Astrocyte (in vitro differentiated cells and primary cell): ENCODE data around the gene NEAT1. TPM values are rescaled to one million over a fixed set of nuclear protein-coding genes. Genes with fewer than 3 reads are reported as not detected.

Experiments
- DNase-seq: peaks from one replicate; pipeline ENCODE4 v3.0.0-alpha.2; 2010; ENCODE audit warnings: low read depth
- FAIRE-seq: peaks from 2 replicates; lab custom pipeline; 2011; peaks lifted over from hg19 to GRCh38; lab: Jason Lieb, UNC
- H2AFZ ChIP-seq: 2 replicates; pipeline ENCODE4 v1.6.0; 2012; ENCODE audit warnings: low read depth, low read length, inconsistent platforms
- H3K27ac ChIP-seq: 2 replicates; pipeline ENCODE4 v1.5.1; 2011; ENCODE audit warnings: low read depth, low read length, inconsistent platforms
- H3K27me3 ChIP-seq: 2 replicates; pipeline ENCODE4 v1.6.0; 2011; ENCODE audit warnings: low read length, inconsistent platforms; ENCODE audit not compliant: insufficient read depth
- H3K36me3 ChIP-seq: 2 replicates; pipeline ENCODE4 v1.5.1; 2011; ENCODE audit warnings: low read length, inconsistent platforms; ENCODE audit not compliant: insufficient read depth
- H3K4me1 ChIP-seq: 2 replicates; pipeline ENCODE4 v1.5.1; 2011; ENCODE audit warnings: low read length, inconsistent platforms; ENCODE audit not compliant: insufficient read depth
- H3K4me2 ChIP-seq: 2 replicates; pipeline ENCODE4 v1.6.0; 2012; ENCODE audit warnings: low read length, inconsistent platforms
- H3K4me3 ChIP-seq: 2 replicates; pipeline ENCODE4 v1.5.1; 2011; ENCODE audit warnings: low read depth, mild to moderate bottlenecking, low read length, inconsistent platforms; ENCODE audit not compliant: insufficient read depth
- H3K79me2 ChIP-seq: 2 replicates; pipeline ENCODE4 v1.6.0; 2012; ENCODE audit warnings: mild to moderate bottlenecking, low read length, inconsistent platforms; ENCODE audit not compliant: insufficient read depth
- H3K9ac ChIP-seq: 2 replicates; pipeline ENCODE4 v1.6.0; 2012; ENCODE audit warnings: mild to moderate bottlenecking, low read length, inconsistent platforms
- H3K9me3 ChIP-seq: 2 replicates; pipeline ENCODE4 v1.5.1; 2012; ENCODE audit warnings: low read depth, mild to moderate bottlenecking, low read length, inconsistent platforms; ENCODE audit not compliant: insufficient read depth
- H4K20me1 ChIP-seq: 2 replicates; pipeline ENCODE4 v1.6.0; 2012; ENCODE audit warnings: low read length, inconsistent platforms; ENCODE audit not compliant: insufficient read depth
- H3K27ac Mint-ChIP-seq: one replicate; pipeline ENCODE4 v1.8.0; 2021; ENCODE audit warnings: mild to moderate bottlenecking, mixed read lengths; ENCODE audit not compliant: unreplicated experiment
- H3K27me3 Mint-ChIP-seq: one replicate; pipeline ENCODE4 v1.8.0; 2021; ENCODE audit warnings: low read depth, mixed read lengths; ENCODE audit not compliant: unreplicated experiment
- H3K36me3 Mint-ChIP-seq: one replicate; pipeline ENCODE4 v1.8.0; 2021; ENCODE audit warnings: low read depth, mixed read lengths; ENCODE audit not compliant: unreplicated experiment
- H3K4me1 Mint-ChIP-seq: one replicate; pipeline ENCODE4 v1.8.0; 2021; ENCODE audit warnings: low read depth, mixed read lengths; ENCODE audit not compliant: unreplicated experiment
- H3K4me3 Mint-ChIP-seq: one replicate; pipeline ENCODE4 v1.8.0; 2021; ENCODE audit warnings: mild to moderate bottlenecking, moderate library complexity, mixed read lengths; ENCODE audit not compliant: unreplicated experiment
- H3K9me3 Mint-ChIP-seq: one replicate; pipeline ENCODE4 v1.8.0; 2021; ENCODE audit warnings: mild to moderate bottlenecking, mixed read lengths; ENCODE audit not compliant: unreplicated experiment
- EZH2 ChIP-seq: IDR thresholded peaks from 2 replicates; pipeline ENCODE4 v1.6.1; 2012; ENCODE audit warnings: mild to moderate bottlenecking, low read length, inconsistent platforms; ENCODE audit not compliant: insufficient read depth
- total RNA-seq: library from RNA; stranded (reverse); gene quantifications from 2 replicates; pipeline ENCODE4 v1.2.1, GENCODE V29; 2021
- TF ChIP-seq, protein P1 (sequence below): IDR thresholded peaks from 2 replicates; pipeline ENCODE4 v1.5.1; 2011; ENCODE audit warnings: low read depth, mild to moderate bottlenecking, inconsistent platforms, low read length, moderate library complexity; ENCODE audit not compliant: insufficient read depth

NEAT1 gene
- total RNA-seq, 1 donor from 2014 or later = 317 TPM

DNA sequence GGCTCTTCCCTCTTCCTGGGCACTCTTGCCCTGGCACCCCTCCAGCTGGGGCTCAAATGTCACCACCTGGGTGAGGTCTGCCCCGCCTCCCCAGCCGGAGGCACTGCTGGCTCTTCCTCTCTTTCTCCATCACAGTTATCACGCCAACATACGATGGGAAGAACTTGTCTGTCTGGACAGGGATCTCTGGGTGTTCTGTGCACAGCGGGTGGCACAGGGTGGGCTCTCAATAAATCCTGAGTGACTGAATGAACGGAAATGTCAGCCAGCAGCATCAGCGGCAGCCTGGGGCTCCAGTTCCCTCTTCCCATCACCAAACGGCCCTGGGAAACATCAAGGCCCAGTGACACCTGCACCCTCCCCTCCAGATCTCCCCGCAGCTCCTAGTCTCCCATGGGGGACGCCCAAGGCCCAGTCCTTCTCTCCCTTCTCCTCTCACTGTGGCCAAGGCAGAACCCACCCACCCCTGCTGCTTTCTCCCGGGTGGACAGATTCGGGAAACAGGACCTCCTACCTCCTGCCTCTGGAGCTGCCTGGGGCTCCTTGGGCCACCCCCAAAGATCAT is 39.7 kb upstream of the NEAT1 start:
- Histone ChIP-seq H3K9me3 (no peaks in the 10 kb centered on the region), H3K27me3 (no peaks in the 10 kb centered on the region), H3K9ac (peak overlapping the region; percentile 86), H3K36me3 (no peaks in the 10 kb centered on the region), H3K4me2 (peak overlapping the region; percentile 85), H3K79me2 (peaks cover 14% of the 10 kb centered on the region), H3K27ac (peak overlapping the region; percentile 98), H3K4me3 (peak overlapping the region; percentile 20), H4K20me1 (peaks cover 1% of the 10 kb centered on the region), H3K4me1 (peaks cover 36% of the 10 kb centered on the region), H2AFZ (peak overlapping the region; percentile 43)
- H3K4me3 Mint-ChIP-seq = peak overlapping the region; percentile 10
- peaks cover 29% of the 10 kb centered on the region for H3K4me1 Mint-ChIP-seq
- FAIRE-seq = peak; percentile 5
- H3K36me3 Mint-ChIP-seq = no peaks in the 10 kb centered on the region
- H3K27ac Mint-ChIP-seq = peak overlapping the region; percentile 98
- no peaks in the 10 kb centered on the region for H3K27me3 Mint-ChIP-seq
- no peak for TF ChIP-seq EZH2
- TF ChIP-seq, protein P1, sequence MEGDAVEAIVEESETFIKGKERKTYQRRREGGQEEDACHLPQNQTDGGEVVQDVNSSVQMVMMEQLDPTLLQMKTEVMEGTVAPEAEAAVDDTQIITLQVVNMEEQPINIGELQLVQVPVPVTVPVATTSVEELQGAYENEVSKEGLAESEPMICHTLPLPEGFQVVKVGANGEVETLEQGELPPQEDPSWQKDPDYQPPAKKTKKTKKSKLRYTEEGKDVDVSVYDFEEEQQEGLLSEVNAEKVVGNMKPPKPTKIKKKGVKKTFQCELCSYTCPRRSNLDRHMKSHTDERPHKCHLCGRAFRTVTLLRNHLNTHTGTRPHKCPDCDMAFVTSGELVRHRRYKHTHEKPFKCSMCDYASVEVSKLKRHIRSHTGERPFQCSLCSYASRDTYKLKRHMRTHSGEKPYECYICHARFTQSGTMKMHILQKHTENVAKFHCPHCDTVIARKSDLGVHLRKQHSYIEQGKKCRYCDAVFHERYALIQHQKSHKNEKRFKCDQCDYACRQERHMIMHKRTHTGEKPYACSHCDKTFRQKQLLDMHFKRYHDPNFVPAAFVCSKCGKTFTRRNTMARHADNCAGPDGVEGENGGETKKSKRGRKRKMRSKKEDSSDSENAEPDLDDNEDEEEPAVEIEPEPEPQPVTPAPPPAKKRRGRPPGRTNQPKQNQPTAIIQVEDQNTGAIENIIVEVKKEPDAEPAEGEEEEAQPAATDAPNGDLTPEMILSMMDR = no peak
- DNase-seq = no peak
- H3K9me3 Mint-ChIP-seq = no peaks in the 10 kb centered on the region

DNA sequence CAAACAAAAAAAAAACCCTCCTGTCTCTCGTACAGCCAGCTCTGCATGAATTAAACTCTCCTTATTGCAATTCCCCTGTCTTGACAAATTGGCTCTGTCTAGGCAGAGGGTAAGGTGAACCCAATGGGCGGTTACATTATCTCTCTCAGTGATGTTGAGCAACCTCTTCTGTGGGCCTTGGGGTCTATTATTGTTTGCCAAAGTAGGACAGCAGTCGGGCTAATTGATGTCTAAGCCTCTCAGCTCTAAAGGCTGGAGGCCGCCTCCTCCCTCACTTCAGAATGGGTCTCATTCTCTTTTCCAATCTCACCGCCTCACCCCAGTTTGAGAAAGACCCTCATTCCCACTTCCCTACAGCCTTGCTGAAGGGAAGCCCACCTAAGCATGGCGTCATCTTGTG is 38.8 kb upstream of the NEAT1 start:
- FAIRE-seq (no peak), DNase-seq (no peak)
- Histone ChIP-seq H3K4me2 (no peak overlapping the region), H2AFZ (no peak overlapping the region), H3K4me3 (no peak overlapping the region), H3K9me3 (no peaks in the 10 kb centered on the region), H4K20me1 (peaks cover 5% of the 10 kb centered on the region), H3K36me3 (no peaks in the 10 kb centered on the region), H3K9ac (no peak overlapping the region), H3K4me1 (peaks cover 43% of the 10 kb centered on the region), H3K79me2 (peaks cover 23% of the 10 kb centered on the region), H3K27me3 (no peaks in the 10 kb centered on the region), H3K27ac (no peak overlapping the region)
- Mint-ChIP-seq H3K36me3 (peaks cover 5% of the 10 kb centered on the region), H3K9me3 (no peaks in the 10 kb centered on the region), H3K4me3 (no peak overlapping the region), H3K4me1 (peaks cover 36% of the 10 kb centered on the region), H3K27me3 (no peaks in the 10 kb centered on the region), H3K27ac (peak overlapping the region; percentile 98)
- TF ChIP-seq EZH2 = no peak
- TF ChIP-seq, protein P1 = no peak

DNA sequence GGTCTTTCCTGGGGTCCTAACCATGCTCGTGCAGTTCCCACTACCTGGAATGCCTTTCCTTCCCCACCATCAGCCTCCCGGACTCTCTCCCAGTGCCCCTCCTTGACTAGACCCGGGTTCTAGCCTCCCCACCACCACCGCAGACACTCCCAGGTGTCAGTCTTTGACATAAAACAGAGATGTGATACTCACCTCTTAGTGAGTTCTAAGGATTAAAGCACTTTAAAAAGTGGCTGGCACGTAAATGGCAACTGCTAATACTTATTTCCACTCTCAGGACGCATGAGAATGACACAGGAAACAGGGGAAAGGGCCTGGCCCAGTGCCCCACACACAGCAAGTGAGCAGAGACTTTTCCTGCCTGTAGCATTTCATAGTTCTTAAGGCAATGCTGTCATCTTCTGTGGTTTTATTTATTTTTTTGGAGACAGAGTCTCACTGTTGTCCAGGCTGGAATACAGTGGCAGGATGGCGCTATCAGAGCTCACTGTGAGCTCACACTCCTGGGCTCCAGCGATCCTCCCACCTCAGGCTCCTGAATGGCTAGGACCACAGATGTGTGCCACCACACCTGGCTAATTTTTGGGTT is 38.2 kb upstream of the NEAT1 start:
- Mint-ChIP-seq H3K4me1 (peaks cover 41% of the 10 kb centered on the region), H3K36me3 (peaks cover 8% of the 10 kb centered on the region), H3K27ac (peak overlapping the region; percentile 84), H3K27me3 (no peaks in the 10 kb centered on the region), H3K4me3 (peak overlapping the region; percentile 36), H3K9me3 (no peaks in the 10 kb centered on the region)
- peak; percentile 14 for DNase-seq
- no peak overlapping the region for H3K4me2 ChIP-seq
- peaks cover 29% of the 10 kb centered on the region for H3K79me2 ChIP-seq
- no peak for TF ChIP-seq EZH2
- TF ChIP-seq, protein P1 = no peak
- no peaks in the 10 kb centered on the region for H3K27me3 ChIP-seq
- H3K9me3 ChIP-seq = no peaks in the 10 kb centered on the region
- H3K36me3 ChIP-seq = no peaks in the 10 kb centered on the region
- FAIRE-seq = no peak
- no peak overlapping the region for H3K9ac ChIP-seq
- peaks cover 50% of the 10 kb centered on the region for H3K4me1 ChIP-seq
- no peak overlapping the region for H2AFZ ChIP-seq
- no peak overlapping the region for H3K4me3 ChIP-seq
- no peak overlapping the region for H3K27ac ChIP-seq
- H4K20me1 ChIP-seq = peaks cover 5% of the 10 kb centered on the region
